ENCODE data around the gene SLX4.
A peak's percentile ranks its signal among the peaks of the same experiment; 100 is the strongest.
"Not testable (repeated sequence)": the region's sequence is repeated elsewhere in the genome, so short reads cannot be mapped to it uniquely, and the experiment has no call there.

SLX4 gene

GRCh38 chr16:3610698-3611145, 684 bp downstream of the SLX4 start:
- Histone ChIP-seq H3K27me3 (no peaks in the 10 kb centered on the region), H3K4me3 (ENCODE audit: low read depth in 1 of 2, low read length in 1 of 2) (peak overlapping the region; percentile 86 to 88)

GRCh38 chr16:3609895-3610697, 1.3 kb downstream of the SLX4 start:
- H3K9me3 ChIP-seq: no peaks in the 10 kb centered on the region
- peaks cover 1% of the 10 kb centered on the region for H3K36me3 ChIP-seq
- H3K4me3 ChIP-seq (ENCODE audit: low read depth in 1 of 2, low read length in 1 of 2): peak overlapping the region; percentile 86 to 88
- peaks cover 43% of the 10 kb centered on the region in 2 experiments for H3K4me1 ChIP-seq (ENCODE audit: control insufficient read depth in 1 of 2, insufficient read depth in 1 of 2, low read depth in 1 of 2, low read length in 1 of 2)
- H3K27ac ChIP-seq: peak overlapping the region; percentile 96
- no peaks in the 10 kb centered on the region for H3K27me3 ChIP-seq
- TF ChIP-seq, protein P1, sequence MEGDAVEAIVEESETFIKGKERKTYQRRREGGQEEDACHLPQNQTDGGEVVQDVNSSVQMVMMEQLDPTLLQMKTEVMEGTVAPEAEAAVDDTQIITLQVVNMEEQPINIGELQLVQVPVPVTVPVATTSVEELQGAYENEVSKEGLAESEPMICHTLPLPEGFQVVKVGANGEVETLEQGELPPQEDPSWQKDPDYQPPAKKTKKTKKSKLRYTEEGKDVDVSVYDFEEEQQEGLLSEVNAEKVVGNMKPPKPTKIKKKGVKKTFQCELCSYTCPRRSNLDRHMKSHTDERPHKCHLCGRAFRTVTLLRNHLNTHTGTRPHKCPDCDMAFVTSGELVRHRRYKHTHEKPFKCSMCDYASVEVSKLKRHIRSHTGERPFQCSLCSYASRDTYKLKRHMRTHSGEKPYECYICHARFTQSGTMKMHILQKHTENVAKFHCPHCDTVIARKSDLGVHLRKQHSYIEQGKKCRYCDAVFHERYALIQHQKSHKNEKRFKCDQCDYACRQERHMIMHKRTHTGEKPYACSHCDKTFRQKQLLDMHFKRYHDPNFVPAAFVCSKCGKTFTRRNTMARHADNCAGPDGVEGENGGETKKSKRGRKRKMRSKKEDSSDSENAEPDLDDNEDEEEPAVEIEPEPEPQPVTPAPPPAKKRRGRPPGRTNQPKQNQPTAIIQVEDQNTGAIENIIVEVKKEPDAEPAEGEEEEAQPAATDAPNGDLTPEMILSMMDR (IDR thresholded peaks at IDR 0.05): no peak

More at GRCh38 chr16:3610698-3611145, 684 bp downstream of the SLX4 start:
- TF ChIP-seq, protein P1 (IDR thresholded peaks at IDR 0.05): no peak
- Histone ChIP-seq H3K36me3 (peaks cover 5% of the 10 kb centered on the region), H3K27ac (peak overlapping the region; percentile 96), H3K4me1 (ENCODE audit: control insufficient read depth in 1 of 2, insufficient read depth in 1 of 2, low read depth in 1 of 2, low read length in 1 of 2) (peaks cover 46 to 48% of the 10 kb centered on the region in 2 experiments), H3K9me3 (no peaks in the 10 kb centered on the region)

- not testable (repeated sequence) for H3K9me3 ChIP-seq; H3K27ac ChIP-seq; H3K27me3 ChIP-seq; H3K4me3 ChIP-seq (ENCODE audit: low read depth in 1 of 2, low read length in 1 of 2); H3K36me3 ChIP-seq
- H3K4me1 ChIP-seq (ENCODE audit: control insufficient read depth in 1 of 2, insufficient read depth in 1 of 2, low read depth in 1 of 2, low read length in 1 of 2): peaks cover 33 to 34% of the 10 kb centered on the region in 2 experiments
Measured at GRCh38 chr16:3608976-3609375, 2.4 kb downstream of the SLX4 start.

DNA sequence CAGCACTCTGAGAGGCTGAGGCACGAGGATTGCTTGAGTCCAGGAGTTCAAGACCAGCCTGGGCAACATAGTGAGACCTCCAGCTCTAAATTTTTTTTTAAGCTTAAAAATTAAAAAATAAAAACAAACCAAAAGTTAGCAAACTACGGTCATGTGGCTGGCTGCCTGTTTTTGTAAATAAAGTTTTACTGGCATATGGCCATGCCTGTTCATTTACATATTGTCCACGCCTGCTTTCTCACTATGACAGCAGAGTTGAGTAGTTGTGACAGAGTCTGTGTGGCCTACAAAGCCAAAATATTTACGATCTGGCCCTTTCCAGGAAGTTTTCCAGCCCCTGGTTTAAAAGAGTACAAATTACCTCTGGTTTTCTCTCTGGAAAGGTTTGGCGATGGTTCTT, 3.3 kb downstream of the SLX4 start:
- H3K36me3 ChIP-seq: peaks cover 8% of the 10 kb centered on the region
- peaks cover 25 to 27% of the 10 kb centered on the region in 2 experiments for H3K4me1 ChIP-seq (ENCODE audit: control insufficient read depth in 1 of 2, insufficient read depth in 1 of 2, low read depth in 1 of 2, low read length in 1 of 2)
- H3K9me3 ChIP-seq: no peaks in the 10 kb centered on the region
- TF ChIP-seq, protein P1 (IDR thresholded peaks at IDR 0.05): no peak
- no peaks in the 10 kb centered on the region for H3K27me3 ChIP-seq
- no peak overlapping the region for H3K4me3 ChIP-seq (ENCODE audit: low read depth in 1 of 2, low read length in 1 of 2)
- H3K27ac ChIP-seq: no peak overlapping the region

DNA sequence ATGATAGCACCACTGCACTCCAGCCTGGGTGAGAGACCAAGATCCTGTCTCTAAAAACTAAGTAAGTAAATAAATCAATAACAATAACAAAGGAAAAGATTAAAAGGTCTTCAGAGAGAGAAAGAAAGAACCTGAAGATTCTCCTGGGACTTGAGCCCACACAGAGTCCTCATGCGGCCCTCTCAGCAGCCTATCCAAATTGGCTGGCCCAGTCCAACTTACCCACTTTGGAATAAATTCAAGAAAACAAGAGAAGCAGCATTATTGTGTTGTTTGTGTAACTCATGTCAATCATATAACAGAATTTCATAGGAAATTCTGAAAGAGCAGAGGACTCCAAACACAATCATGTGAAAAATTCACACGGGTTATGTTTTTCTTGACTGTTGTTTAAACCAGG, 3.8 kb downstream of the SLX4 start:
- peaks cover 12% of the 10 kb centered on the region for H3K36me3 ChIP-seq
- no peaks in the 10 kb centered on the region for H3K9me3 ChIP-seq
- no peak overlapping the region for H3K27ac ChIP-seq
- TF ChIP-seq, protein P1 (IDR thresholded peaks at IDR 0.05): no peak
- peaks cover 21 to 23% of the 10 kb centered on the region in 2 experiments for H3K4me1 ChIP-seq (ENCODE audit: control insufficient read depth in 1 of 2, insufficient read depth in 1 of 2, low read depth in 1 of 2, low read length in 1 of 2)
- H3K4me3 ChIP-seq (ENCODE audit: low read depth in 1 of 2, low read length in 1 of 2): no peak overlapping the region
- no peaks in the 10 kb centered on the region for H3K27me3 ChIP-seq

DNA sequence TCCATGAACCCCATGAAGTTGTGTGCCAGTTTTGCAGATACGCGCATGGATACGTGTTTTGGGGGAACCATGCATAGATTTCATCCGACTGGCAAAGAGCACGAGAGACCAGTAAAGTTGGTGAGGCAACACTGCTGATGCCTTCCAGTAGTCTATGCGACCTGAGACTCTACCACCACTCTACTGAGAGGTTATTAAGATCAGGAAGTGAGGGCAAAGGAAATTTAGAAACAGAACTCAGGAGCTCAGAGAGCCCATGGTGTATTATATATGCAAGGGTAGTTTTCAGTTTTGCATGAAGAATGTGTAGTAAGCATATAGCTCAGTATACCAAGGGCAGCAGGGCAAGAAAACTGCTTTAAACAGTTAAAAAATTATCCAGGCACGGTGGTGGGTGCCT, 4.2 kb downstream of the SLX4 start:
- H3K4me1 ChIP-seq (ENCODE audit: control insufficient read depth in 1 of 2, insufficient read depth in 1 of 2, low read depth in 1 of 2, low read length in 1 of 2): peaks cover 16 to 18% of the 10 kb centered on the region in 2 experiments
- TF ChIP-seq, protein P1 (IDR thresholded peaks at IDR 0.05): no peak
- no peak overlapping the region for H3K27ac ChIP-seq
- no peaks in the 10 kb centered on the region for H3K27me3 ChIP-seq
- peaks cover 17% of the 10 kb centered on the region for H3K36me3 ChIP-seq
- H3K9me3 ChIP-seq: no peaks in the 10 kb centered on the region
- no peak overlapping the region for H3K4me3 ChIP-seq (ENCODE audit: low read depth in 1 of 2, low read length in 1 of 2)

Measured in neutrophil (primary cell).